ENCODE data around the gene SLC44A3. TPM values are rescaled to one million over a fixed set of nuclear protein-coding genes. Genes with fewer than 3 reads are reported as not detected.

SLC44A3 gene
- polyA plus RNA-seq, 3 donors, result not detected

GRCh38 chr1:94920061-94920460 is 99.9 kb downstream of the SLC44A3 start:
- intact Hi-C loops (cut with micrococcal nuclease), result no loop called here
- H3K4me3 ChIP-seq (replicated peaks in 1 of 3; ENCODE audit: low read depth in 2 of 3, low read length in 3 of 3), result no peak overlapping the region
- DNase-seq, result no peak
- no peaks in the 10 kb centered on the region for H3K36me3 Mint-ChIP-seq
- H3K4me1 Mint-ChIP-seq, result no peaks in the 10 kb centered on the region
- H3K36me3 ChIP-seq (replicated peaks in 1 of 2; ENCODE audit: control insufficient read depth in 1 of 2, insufficient read depth in 2 of 2, low read length in 2 of 2), result no peaks in the 10 kb centered on the region
- WGBS (ENCODE audit: insufficient coverage), result 100% methylated on average over 1 of the region's 3 CpGs
- no peaks in the 10 kb centered on the region for H4K20me1 ChIP-seq (ENCODE audit: insufficient read depth, low read length)
- H3K27me3 ChIP-seq (ENCODE audit: control insufficient read depth in 2 of 2, insufficient read depth in 2 of 2, low read length in 2 of 2), result peaks cover 15 to 25% of the 10 kb centered on the region in 2 donors
- H3K27ac Mint-ChIP-seq, result no peak overlapping the region
- H3K4me2 ChIP-seq (replicated peaks; ENCODE audit: extremely low read depth, low read length, poor library complexity, severe bottlenecking), result no peak overlapping the region
- H3K9ac ChIP-seq (ENCODE audit: insufficient read depth, low read length, poor library complexity, severe bottlenecking), result no peak overlapping the region
- peaks cover 24 to 36% (median 24%) of the 10 kb centered on the region in 3 donors for H3K27me3 Mint-ChIP-seq (ENCODE audit: low read depth in 3 of 3)
- TF ChIP-seq CTCF (IDR thresholded peaks at IDR 0.05), result no peak
- H3K4me3 Mint-ChIP-seq, result no peak overlapping the region
- no peak overlapping the region for H3K27ac ChIP-seq (ENCODE audit: low read depth in 1 of 2, low read length in 2 of 2)
- H3K4me1 ChIP-seq (ENCODE audit: control insufficient read depth in 1 of 2, insufficient read depth in 2 of 2, low read length in 2 of 2), result no peaks in the 10 kb centered on the region
- H2AFZ ChIP-seq (ENCODE audit: insufficient read depth, low read depth, low read length, poor library complexity, severe bottlenecking), result no peak overlapping the region
- H3K9me3 ChIP-seq (replicated peaks in 1 of 2; ENCODE audit: control insufficient read depth in 1 of 2, insufficient read depth in 1 of 2, low read length in 2 of 2), result no peaks in the 10 kb centered on the region
- H3K9me3 Mint-ChIP-seq, result peaks cover 0 to 4% (median 0%) of the 10 kb centered on the region in 7 donors
- H3K79me2 ChIP-seq (ENCODE audit: insufficient read depth, low read length), result no peaks in the 10 kb centered on the region

GRCh38 chr1:94921977-94922376 is 101.8 kb downstream of the SLC44A3 start:
- intact Hi-C loops (cut with micrococcal nuclease), result no loop called here
- Histone ChIP-seq H3K9me3 (replicated peaks in 1 of 2; ENCODE audit: control insufficient read depth in 1 of 2, insufficient read depth in 1 of 2, low read length in 2 of 2) (no peaks in the 10 kb centered on the region), H3K36me3 (replicated peaks in 1 of 2; ENCODE audit: control insufficient read depth in 1 of 2, insufficient read depth in 2 of 2, low read length in 2 of 2) (no peaks in the 10 kb centered on the region), H4K20me1 (ENCODE audit: insufficient read depth, low read length) (no peaks in the 10 kb centered on the region), H3K27me3 (ENCODE audit: control insufficient read depth in 2 of 2, insufficient read depth in 2 of 2, low read length in 2 of 2) (peaks cover 32 to 40% of the 10 kb centered on the region in 2 donors), H3K4me1 (ENCODE audit: control insufficient read depth in 1 of 2, insufficient read depth in 2 of 2, low read length in 2 of 2) (peaks cover 9 to 16% of the 10 kb centered on the region in 2 donors), H2AFZ (ENCODE audit: insufficient read depth, low read depth, low read length, poor library complexity, severe bottlenecking) (no peak overlapping the region), H3K4me3 (replicated peaks in 1 of 3; ENCODE audit: low read depth in 2 of 3, low read length in 3 of 3) (no peak overlapping the region), H3K4me2 (replicated peaks; ENCODE audit: extremely low read depth, low read length, poor library complexity, severe bottlenecking) (no peak overlapping the region), H3K9ac (ENCODE audit: insufficient read depth, low read length, poor library complexity, severe bottlenecking) (no peak overlapping the region), H3K27ac (ENCODE audit: low read depth in 1 of 2, low read length in 2 of 2) (no peak overlapping the region), H3K79me2 (ENCODE audit: insufficient read depth, low read length) (no peaks in the 10 kb centered on the region)
- Mint-ChIP-seq H3K27ac (no peak overlapping the region), H3K9me3 (peaks cover 0 to 10% (median 5%) of the 10 kb centered on the region in 7 donors), H3K27me3 (ENCODE audit: low read depth in 3 of 3) (peaks cover 35 to 53% (median 36%) of the 10 kb centered on the region in 3 donors), H3K4me1 (peaks cover 9% of the 10 kb centered on the region), H3K36me3 (peaks cover 0 to 2% of the 10 kb centered on the region in 2 donors), H3K4me3 (no peak overlapping the region)
- no peak for DNase-seq
- TF ChIP-seq CTCF (IDR thresholded peaks at IDR 0.05), result no peak
- WGBS (ENCODE audit: insufficient coverage), result no CpG with 5 or more reads among the region's 1 CpG
